ENCODE measurements around the gene TNNC2.

DNA sequence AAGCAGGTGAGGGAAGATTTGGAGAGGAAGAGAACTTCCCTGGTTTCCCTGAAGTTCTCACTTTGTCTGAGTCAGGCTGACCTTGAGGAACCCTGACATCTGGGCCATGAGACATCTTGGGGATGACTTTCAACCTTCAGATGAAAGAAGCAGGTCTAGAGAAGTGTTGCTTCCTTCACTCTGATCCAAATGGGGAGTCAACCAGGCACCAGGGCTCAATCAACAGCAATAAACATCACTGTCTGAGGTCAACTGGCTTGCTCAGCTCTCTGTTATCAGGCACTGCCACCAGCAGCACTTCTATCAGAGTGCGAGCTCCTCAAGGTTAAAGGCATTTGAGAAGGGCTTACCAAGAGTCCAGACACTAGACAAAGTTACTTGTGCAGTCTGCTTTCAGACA is 23.8 kb upstream of the TNNC2 start:
- TF ChIP-seq, protein P1, sequence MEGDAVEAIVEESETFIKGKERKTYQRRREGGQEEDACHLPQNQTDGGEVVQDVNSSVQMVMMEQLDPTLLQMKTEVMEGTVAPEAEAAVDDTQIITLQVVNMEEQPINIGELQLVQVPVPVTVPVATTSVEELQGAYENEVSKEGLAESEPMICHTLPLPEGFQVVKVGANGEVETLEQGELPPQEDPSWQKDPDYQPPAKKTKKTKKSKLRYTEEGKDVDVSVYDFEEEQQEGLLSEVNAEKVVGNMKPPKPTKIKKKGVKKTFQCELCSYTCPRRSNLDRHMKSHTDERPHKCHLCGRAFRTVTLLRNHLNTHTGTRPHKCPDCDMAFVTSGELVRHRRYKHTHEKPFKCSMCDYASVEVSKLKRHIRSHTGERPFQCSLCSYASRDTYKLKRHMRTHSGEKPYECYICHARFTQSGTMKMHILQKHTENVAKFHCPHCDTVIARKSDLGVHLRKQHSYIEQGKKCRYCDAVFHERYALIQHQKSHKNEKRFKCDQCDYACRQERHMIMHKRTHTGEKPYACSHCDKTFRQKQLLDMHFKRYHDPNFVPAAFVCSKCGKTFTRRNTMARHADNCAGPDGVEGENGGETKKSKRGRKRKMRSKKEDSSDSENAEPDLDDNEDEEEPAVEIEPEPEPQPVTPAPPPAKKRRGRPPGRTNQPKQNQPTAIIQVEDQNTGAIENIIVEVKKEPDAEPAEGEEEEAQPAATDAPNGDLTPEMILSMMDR (IDR thresholded peaks at IDR 0.05; ENCODE audit: insufficient read depth, low read length) = no peak
- TF ChIP-seq, protein P2, sequence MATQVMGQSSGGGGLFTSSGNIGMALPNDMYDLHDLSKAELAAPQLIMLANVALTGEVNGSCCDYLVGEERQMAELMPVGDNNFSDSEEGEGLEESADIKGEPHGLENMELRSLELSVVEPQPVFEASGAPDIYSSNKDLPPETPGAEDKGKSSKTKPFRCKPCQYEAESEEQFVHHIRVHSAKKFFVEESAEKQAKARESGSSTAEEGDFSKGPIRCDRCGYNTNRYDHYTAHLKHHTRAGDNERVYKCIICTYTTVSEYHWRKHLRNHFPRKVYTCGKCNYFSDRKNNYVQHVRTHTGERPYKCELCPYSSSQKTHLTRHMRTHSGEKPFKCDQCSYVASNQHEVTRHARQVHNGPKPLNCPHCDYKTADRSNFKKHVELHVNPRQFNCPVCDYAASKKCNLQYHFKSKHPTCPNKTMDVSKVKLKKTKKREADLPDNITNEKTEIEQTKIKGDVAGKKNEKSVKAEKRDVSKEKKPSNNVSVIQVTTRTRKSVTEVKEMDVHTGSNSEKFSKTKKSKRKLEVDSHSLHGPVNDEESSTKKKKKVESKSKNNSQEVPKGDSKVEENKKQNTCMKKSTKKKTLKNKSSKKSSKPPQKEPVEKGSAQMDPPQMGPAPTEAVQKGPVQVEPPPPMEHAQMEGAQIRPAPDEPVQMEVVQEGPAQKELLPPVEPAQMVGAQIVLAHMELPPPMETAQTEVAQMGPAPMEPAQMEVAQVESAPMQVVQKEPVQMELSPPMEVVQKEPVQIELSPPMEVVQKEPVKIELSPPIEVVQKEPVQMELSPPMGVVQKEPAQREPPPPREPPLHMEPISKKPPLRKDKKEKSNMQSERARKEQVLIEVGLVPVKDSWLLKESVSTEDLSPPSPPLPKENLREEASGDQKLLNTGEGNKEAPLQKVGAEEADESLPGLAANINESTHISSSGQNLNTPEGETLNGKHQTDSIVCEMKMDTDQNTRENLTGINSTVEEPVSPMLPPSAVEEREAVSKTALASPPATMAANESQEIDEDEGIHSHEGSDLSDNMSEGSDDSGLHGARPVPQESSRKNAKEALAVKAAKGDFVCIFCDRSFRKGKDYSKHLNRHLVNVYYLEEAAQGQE (IDR thresholded peaks at IDR 0.05; ENCODE audit: insufficient replicate concordance, low read depth) = no peak
- TF ChIP-seq POLR2AphosphoS5 (IDR thresholded peaks at IDR 0.05; ENCODE audit: low read depth) = no peak
- no peak for TF ChIP-seq GABPA (IDR thresholded peaks at IDR 0.05; ENCODE audit: low read depth)
- no peak for TF ChIP-seq SPI1 (IDR thresholded peaks at IDR 0.05; ENCODE audit: borderline replicate concordance, low read depth)

Data from HL-60 (cell line).